Epithelial cell of proximal tubule (primary cell): ENCODE results near the gene TOP2A. TPM values are rescaled to one million over a fixed set of nuclear protein-coding genes. Genes with fewer than 3 reads are reported as not detected.

Experiments
- DNase-seq: peaks from one replicate; pipeline ENCODE4 v3.0.0-alpha.2; 2011; ENCODE audit warnings: low read depth
- H3K4me3 ChIP-seq: 2 replicates; pipeline ENCODE4 v1.5.1; 2011; ENCODE audit warnings: low read depth, mild to moderate bottlenecking, low read length
- total RNA-seq: library from RNA; depleted of rRNA; stranded (reverse); fragments of >200 nt; gene quantifications from 2 replicates; pipeline ENCODE4 v1.2.3, GENCODE V29; 2015
- TF ChIP-seq, protein P1 (sequence below): conservative IDR thresholded peaks from 2 replicates; pipeline ENCODE4 v1.5.1; 2012; ENCODE audit warnings: low read depth, mild to moderate bottlenecking, low read length

TOP2A gene
- total RNA-seq, 1 donor from 2014 or later = 206 TPM

DNA sequence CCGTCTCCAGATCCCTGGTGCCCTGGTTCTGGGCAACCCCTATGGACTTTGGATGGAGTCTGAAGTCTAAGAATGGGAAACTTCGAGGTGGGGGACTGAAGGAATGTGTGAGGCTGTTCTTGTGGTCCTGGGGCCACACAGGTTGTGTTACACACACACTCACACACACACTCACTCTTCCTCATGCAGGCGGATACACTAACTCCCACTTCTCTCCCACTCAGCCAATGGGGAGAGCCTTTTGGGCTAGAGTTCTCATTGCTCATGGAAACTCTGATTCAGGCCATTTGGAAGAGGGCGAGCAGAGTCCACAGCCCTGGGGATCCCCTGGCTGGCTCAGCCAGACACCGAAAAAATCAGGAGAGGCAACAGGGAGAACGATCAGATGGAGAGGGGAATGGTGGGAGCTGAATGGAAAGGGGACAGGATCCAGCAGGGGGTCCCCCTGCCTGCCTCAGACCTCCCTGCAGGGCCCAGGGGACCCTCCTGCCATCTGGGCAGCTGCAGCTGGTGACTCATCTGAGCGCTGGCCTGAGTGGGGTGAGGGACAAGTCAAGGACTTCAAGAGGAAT, 34.6 kb upstream of the TOP2A start:
- TF ChIP-seq, protein P1, sequence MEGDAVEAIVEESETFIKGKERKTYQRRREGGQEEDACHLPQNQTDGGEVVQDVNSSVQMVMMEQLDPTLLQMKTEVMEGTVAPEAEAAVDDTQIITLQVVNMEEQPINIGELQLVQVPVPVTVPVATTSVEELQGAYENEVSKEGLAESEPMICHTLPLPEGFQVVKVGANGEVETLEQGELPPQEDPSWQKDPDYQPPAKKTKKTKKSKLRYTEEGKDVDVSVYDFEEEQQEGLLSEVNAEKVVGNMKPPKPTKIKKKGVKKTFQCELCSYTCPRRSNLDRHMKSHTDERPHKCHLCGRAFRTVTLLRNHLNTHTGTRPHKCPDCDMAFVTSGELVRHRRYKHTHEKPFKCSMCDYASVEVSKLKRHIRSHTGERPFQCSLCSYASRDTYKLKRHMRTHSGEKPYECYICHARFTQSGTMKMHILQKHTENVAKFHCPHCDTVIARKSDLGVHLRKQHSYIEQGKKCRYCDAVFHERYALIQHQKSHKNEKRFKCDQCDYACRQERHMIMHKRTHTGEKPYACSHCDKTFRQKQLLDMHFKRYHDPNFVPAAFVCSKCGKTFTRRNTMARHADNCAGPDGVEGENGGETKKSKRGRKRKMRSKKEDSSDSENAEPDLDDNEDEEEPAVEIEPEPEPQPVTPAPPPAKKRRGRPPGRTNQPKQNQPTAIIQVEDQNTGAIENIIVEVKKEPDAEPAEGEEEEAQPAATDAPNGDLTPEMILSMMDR = no peak
- H3K4me3 ChIP-seq = no peak overlapping the region
- DNase-seq = no peak

DNA sequence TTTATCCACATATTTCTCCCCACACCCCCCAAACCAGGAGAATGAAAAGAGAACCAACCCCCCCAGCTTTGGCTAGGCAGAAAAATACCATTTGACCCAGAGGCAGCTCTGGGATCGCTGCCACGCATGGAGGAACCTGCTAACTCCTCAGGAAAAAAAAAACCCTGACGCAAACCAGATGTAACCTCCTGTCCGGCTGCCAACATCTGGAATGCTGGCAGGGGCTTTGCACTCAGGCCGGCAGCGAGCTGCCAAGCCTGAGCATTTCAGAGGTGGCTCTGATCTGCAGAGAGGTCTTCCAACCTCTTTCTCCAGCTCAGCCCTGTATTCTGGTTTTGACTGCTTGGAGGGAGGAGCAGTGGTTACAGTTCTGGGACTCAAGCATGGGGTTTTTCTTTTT, 33.7 kb upstream of the TOP2A start:
- no peak overlapping the region for H3K4me3 ChIP-seq
- no peak for DNase-seq
- TF ChIP-seq, protein P1 = no peak

DNA sequence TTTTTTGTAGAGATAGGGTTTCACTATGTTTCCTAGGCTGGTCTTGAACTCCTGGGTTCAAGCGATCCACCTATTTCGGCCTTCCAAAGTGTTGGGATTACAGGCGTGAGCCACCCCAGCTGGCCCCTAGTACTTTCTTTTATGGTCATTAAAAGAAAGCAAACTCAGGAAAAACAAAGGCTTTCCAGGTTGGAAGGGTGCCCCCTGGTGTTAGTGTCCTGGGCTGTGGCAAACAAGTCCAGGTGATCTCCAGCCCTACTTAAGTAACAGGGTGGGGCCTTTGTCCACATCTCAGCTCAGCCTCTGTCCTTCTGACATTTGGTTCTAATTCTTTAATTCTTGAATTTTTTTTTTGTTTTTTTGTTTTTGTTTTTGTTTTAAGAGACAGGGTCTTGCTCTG, 32.5 kb upstream of the TOP2A start:
- no peak for DNase-seq

DNA sequence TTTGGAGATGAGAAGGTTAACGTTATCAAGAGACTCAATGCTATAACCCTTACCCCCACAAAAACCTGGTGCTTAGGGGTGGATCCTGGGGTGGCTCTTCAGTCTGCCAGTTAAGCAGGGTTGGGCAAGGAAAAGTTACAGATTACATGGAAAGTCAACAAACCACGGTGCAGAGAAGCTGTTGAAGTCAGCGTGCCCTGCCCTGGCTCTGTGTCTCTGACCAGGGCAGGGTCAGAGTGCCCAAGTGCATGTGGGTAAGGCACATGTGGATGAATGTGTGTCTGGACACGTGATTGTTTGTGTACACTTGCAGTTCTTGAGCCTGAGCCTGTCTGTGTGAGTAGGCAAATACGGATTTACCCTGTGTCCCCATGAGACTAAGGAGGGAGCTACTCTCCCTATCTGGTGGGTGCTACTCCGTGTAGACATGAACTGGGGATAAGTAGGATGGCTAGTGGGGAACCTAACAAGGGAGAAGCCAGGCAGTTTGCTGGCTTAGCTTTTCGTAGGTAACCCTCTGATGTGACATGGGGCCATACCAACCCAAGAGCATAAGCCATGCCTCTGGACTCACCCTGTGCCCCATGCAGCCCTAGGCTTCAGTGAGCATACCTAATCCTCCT, 31.1 kb upstream of the TOP2A start:
- TF ChIP-seq, protein P1 = no peak
- DNase-seq = peak; percentile 82
- H3K4me3 ChIP-seq = peak overlapping the region; percentile 18

More for the DNA sequence above, 32.5 kb upstream of the TOP2A start:
- H3K4me3 ChIP-seq = no peak overlapping the region
- TF ChIP-seq, protein P1 = peak; percentile 71

DNA sequence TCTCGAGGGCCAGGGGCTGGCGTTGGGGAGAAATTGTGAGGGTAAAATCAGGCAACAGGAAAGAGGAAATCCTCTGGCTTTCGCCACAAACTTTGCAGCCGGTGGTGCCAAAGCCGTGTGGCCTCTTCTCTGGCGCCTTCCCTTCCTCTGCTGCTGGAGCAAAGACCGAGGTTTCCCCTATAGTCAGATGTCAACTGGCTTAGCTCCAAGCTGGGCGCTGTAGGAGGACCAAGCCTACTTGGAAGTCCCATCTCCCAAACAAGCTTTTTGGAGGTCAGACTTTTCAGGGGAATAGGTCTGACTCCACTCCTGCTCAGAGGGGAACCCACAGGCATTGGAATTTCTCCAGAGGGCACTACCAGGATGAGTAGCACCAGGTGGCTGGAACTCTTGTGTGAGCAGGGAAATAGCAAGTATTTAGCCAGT, 30.5 kb upstream of the TOP2A start:
- H3K4me3 ChIP-seq = peak overlapping the region; percentile 30
- TF ChIP-seq, protein P1 = no peak
- no peak for DNase-seq

DNA sequence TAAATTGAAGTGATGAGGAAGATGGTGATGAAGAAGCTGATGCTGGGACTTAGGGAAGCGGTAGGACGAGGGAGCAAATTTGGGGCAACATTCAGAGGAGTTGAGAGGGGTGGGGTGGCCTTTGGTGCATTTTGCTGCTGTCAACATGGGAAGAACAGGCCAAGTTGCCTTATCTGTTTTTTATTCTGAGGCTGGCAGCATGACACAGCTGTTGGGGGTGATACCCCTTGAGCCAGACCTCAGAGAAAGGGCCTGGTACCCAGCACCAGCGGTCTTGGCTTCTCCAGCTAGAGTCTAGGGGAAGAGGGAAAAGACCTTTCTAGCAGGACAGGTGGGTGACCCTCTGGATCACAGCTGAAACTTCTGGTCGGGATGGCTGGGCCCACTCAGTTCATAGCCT, 30.1 kb upstream of the TOP2A start:
- DNase-seq = no peak
- TF ChIP-seq, protein P1 = no peak
- H3K4me3 ChIP-seq = peak overlapping the region; percentile 30

DNA sequence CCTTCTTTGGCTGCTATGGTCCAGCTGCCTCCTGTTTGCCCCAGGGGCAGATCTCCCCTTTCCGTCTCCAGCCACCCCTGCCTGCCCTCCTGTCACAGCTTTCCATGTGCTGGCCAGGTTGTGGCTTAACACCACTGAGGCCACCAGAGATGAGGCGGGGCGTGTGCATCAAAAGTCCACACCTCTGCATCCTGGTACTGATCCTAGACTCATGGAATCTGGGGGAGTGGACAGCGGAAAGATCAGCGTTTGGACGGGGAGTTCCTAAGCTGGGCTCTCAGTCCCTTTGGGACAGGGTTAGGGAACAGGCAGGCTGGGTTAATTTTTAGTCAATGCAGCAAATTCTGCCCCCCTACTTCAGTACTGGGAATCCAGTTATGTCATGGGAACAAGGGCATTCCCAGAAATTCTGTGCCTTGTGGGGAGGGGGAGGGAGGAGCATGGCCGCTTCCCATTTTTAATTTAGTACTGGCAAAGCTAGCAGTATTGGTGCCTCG, 29.5 kb upstream of the TOP2A start:
- TF ChIP-seq, protein P1 = no peak
- peak overlapping the region; percentile 30 for H3K4me3 ChIP-seq

More for the DNA sequence above, 29.5 kb upstream of the TOP2A start:
- no peak for DNase-seq
